ENCODE results near the gene PLEKHG4B.

The PLEKHG4B gene

DNA sequence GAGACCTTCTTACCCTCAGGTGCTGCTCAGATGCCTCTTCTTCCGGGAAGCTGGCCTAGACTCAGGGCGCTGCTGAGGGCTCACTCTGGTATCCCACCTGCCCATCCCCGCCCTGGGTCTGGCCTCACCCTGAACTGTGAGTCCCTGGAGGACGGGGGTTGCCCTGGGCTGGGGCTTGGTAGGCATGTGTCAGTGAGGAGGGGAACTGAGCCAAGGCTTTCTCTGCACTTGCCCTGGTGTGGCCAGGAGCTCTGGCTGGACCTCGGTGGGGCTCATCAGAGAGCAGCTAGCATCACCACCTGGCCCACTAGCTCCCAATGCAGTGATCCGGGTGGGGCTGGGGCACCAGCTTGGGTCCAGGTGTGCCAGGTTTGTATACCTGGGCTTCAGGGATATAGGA lies 15.6 kb downstream of the PLEKHG4B start:
- no peak overlapping the region for H3K27ac ChIP-seq (ENCODE audit: insufficient read depth, low read depth, low read length, poor library complexity, severe bottlenecking)
- H3K9me3 ChIP-seq (ENCODE audit: control insufficient read depth, low read length) = no peaks in the 10 kb centered on the region
- 96 to 97% methylated on average over 6 of the region's 6 CpGs for WGBS, 2 experiments

DNA sequence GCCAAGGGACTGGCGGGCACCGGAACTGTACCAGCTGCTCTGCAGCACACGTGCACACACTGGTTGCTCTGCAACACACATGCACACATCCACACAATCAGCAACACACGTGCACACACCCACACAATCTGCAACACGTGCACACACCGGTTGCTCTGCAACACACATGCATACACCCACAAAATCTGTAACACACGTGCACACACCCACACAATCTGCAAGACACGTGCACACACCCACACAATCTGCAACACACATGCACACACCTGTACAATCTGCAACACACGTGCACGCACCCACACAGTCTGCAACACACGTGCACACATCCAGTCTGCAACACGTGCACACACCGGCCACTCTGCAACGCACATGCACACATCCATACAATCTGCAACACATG lies 17.9 kb downstream of the PLEKHG4B start:
- Histone ChIP-seq H3K36me3 (ENCODE audit: control insufficient read depth, insufficient read depth, low read length) (peaks cover 38% of the 10 kb centered on the region), H3K9me3 (ENCODE audit: control insufficient read depth, low read length) (no peaks in the 10 kb centered on the region), H3K4me1 (ENCODE audit: control insufficient read depth, insufficient read depth, low read length) (peaks cover 25% of the 10 kb centered on the region), H3K4me3 (ENCODE audit: insufficient read depth, low read depth, low read length) (no peak overlapping the region), H3K27me3 (ENCODE audit: control insufficient read depth, insufficient read depth, low read length, poor library complexity, severe bottlenecking) (no peaks in the 10 kb centered on the region), H3K27ac (ENCODE audit: insufficient read depth, low read depth, low read length, poor library complexity, severe bottlenecking) (no peak overlapping the region)
- 95 to 96% methylated on average over 14 of the region's 14 CpGs for WGBS, 2 experiments

More for the DNA sequence above, 15.6 kb downstream of the PLEKHG4B start:
- Histone ChIP-seq H3K4me3 (ENCODE audit: insufficient read depth, low read depth, low read length) (no peak overlapping the region), H3K36me3 (ENCODE audit: control insufficient read depth, insufficient read depth, low read length) (peaks cover 24% of the 10 kb centered on the region), H3K27me3 (ENCODE audit: control insufficient read depth, insufficient read depth, low read length, poor library complexity, severe bottlenecking) (no peaks in the 10 kb centered on the region), H3K4me1 (ENCODE audit: control insufficient read depth, insufficient read depth, low read length) (peaks cover 26% of the 10 kb centered on the region)

GRCh38 chr5:110270-110888 lies 18.4 kb downstream of the PLEKHG4B start:
- Histone ChIP-seq H3K4me3 (ENCODE audit: insufficient read depth, low read depth, low read length) (no peak overlapping the region), H3K27me3 (ENCODE audit: control insufficient read depth, insufficient read depth, low read length, poor library complexity, severe bottlenecking) (no peaks in the 10 kb centered on the region), H3K27ac (ENCODE audit: insufficient read depth, low read depth, low read length, poor library complexity, severe bottlenecking) (no peak overlapping the region), H3K4me1 (ENCODE audit: control insufficient read depth, insufficient read depth, low read length) (peaks cover 19% of the 10 kb centered on the region), H3K36me3 (ENCODE audit: control insufficient read depth, insufficient read depth, low read length) (peaks cover 43% of the 10 kb centered on the region), H3K9me3 (ENCODE audit: control insufficient read depth, low read length) (no peaks in the 10 kb centered on the region)
- WGBS, 2 experiments = 93 to 95% methylated on average over 26 of the region's 26 CpGs

GRCh38 chr5:111171-111570 lies 19.2 kb downstream of the PLEKHG4B start:
- 96 to 98% methylated on average over 5 of the region's 5 CpGs for WGBS, 2 experiments
- peaks cover 51% of the 10 kb centered on the region for H3K36me3 ChIP-seq (ENCODE audit: control insufficient read depth, insufficient read depth, low read length)
- no peaks in the 10 kb centered on the region for H3K27me3 ChIP-seq (ENCODE audit: control insufficient read depth, insufficient read depth, low read length, poor library complexity, severe bottlenecking)
- no peak overlapping the region for H3K4me3 ChIP-seq (ENCODE audit: insufficient read depth, low read depth, low read length)
- no peaks in the 10 kb centered on the region for H3K9me3 ChIP-seq (ENCODE audit: control insufficient read depth, low read length)
- peaks cover 11% of the 10 kb centered on the region for H3K4me1 ChIP-seq (ENCODE audit: control insufficient read depth, insufficient read depth, low read length)
- H3K27ac ChIP-seq (ENCODE audit: insufficient read depth, low read depth, low read length, poor library complexity, severe bottlenecking) = no peak overlapping the region

- WGBS, 2 experiments = 88 to 96% methylated on average over 4 of the region's 5 CpGs
- Histone ChIP-seq H3K27me3 (ENCODE audit: control insufficient read depth, insufficient read depth, low read length, poor library complexity, severe bottlenecking) (no peaks in the 10 kb centered on the region), H3K4me1 (ENCODE audit: control insufficient read depth, insufficient read depth, low read length) (no peaks in the 10 kb centered on the region), H3K9me3 (ENCODE audit: control insufficient read depth, low read length) (peaks cover 11% of the 10 kb centered on the region), H3K36me3 (ENCODE audit: control insufficient read depth, insufficient read depth, low read length) (peaks cover 86% of the 10 kb centered on the region), H3K4me3 (ENCODE audit: insufficient read depth, low read depth, low read length) (no peak overlapping the region), H3K27ac (ENCODE audit: insufficient read depth, low read depth, low read length, poor library complexity, severe bottlenecking) (no peak overlapping the region)
Measured at GRCh38 chr5:119486-120097, 27.6 kb downstream of the PLEKHG4B start.

- Histone ChIP-seq H3K4me3 (ENCODE audit: insufficient read depth, low read depth, low read length) (no peak overlapping the region), H3K36me3 (ENCODE audit: control insufficient read depth, insufficient read depth, low read length) (peaks cover 75% of the 10 kb centered on the region), H3K27ac (ENCODE audit: insufficient read depth, low read depth, low read length, poor library complexity, severe bottlenecking) (no peak overlapping the region), H3K27me3 (ENCODE audit: control insufficient read depth, insufficient read depth, low read length, poor library complexity, severe bottlenecking) (no peaks in the 10 kb centered on the region), H3K9me3 (ENCODE audit: control insufficient read depth, low read length) (peaks cover 14% of the 10 kb centered on the region), H3K4me1 (ENCODE audit: control insufficient read depth, insufficient read depth, low read length) (no peaks in the 10 kb centered on the region)
- 93 to 96% methylated on average over 4 of the region's 4 CpGs for WGBS, 2 experiments
Measured at GRCh38 chr5:121432-121831, 29.5 kb downstream of the PLEKHG4B start.

- peaks cover 10% of the 10 kb centered on the region for H3K9me3 ChIP-seq (ENCODE audit: control insufficient read depth, low read length)
- H3K4me1 ChIP-seq (ENCODE audit: control insufficient read depth, insufficient read depth, low read length) = peaks cover 13% of the 10 kb centered on the region
- H3K27ac ChIP-seq (ENCODE audit: insufficient read depth, low read depth, low read length, poor library complexity, severe bottlenecking) = no peak overlapping the region
- no peaks in the 10 kb centered on the region for H3K27me3 ChIP-seq (ENCODE audit: control insufficient read depth, insufficient read depth, low read length, poor library complexity, severe bottlenecking)
- peaks cover 53% of the 10 kb centered on the region for H3K36me3 ChIP-seq (ENCODE audit: control insufficient read depth, insufficient read depth, low read length)
- WGBS, 2 experiments = 69 to 83% methylated on average over 1 of the region's 1 CpG
- H3K4me3 ChIP-seq (ENCODE audit: insufficient read depth, low read depth, low read length) = no peak overlapping the region
Measured at GRCh38 chr5:125815-126214, 33.8 kb downstream of the PLEKHG4B start.

GRCh38 chr5:126806-127205 lies 34.8 kb downstream of the PLEKHG4B start:
- H3K36me3 ChIP-seq (ENCODE audit: control insufficient read depth, insufficient read depth, low read length) = peaks cover 46% of the 10 kb centered on the region
- peaks cover 3% of the 10 kb centered on the region for H3K9me3 ChIP-seq (ENCODE audit: control insufficient read depth, low read length)
- 94 to 96% methylated on average over 6 to 7 of the region's 7 CpGs for WGBS, 2 experiments
- H3K27ac ChIP-seq (ENCODE audit: insufficient read depth, low read depth, low read length, poor library complexity, severe bottlenecking) = no peak overlapping the region
- no peaks in the 10 kb centered on the region for H3K27me3 ChIP-seq (ENCODE audit: control insufficient read depth, insufficient read depth, low read length, poor library complexity, severe bottlenecking)
- peaks cover 13% of the 10 kb centered on the region for H3K4me1 ChIP-seq (ENCODE audit: control insufficient read depth, insufficient read depth, low read length)
- H3K4me3 ChIP-seq (ENCODE audit: insufficient read depth, low read depth, low read length) = no peak overlapping the region

DNA sequence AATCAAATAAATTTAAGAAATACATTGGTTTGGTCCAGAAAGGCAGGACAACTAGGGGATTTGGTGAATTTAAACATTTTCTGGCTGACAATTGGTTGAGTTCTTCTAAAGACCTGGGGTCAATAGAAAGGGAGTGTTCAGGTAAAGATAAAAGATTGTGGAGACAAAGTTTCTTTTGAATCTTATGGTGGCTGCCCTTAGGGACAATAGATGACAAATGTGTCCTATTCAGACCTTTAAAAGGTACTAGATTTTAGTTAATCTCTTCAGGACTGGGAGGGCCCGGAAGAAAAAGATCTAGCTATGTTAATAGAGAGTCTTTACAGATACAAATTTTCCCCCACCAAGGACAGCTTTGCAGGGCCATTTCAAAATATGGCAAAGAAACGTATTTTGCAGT lies 35.9 kb downstream of the PLEKHG4B start:
- 94 to 100% methylated on average over 2 of the region's 2 CpGs for WGBS, 2 experiments

GRCh38 chr5:128446-128845 lies 36.5 kb downstream of the PLEKHG4B start:
- Histone ChIP-seq H3K4me3 (ENCODE audit: insufficient read depth, low read depth, low read length) (no peak overlapping the region), H3K36me3 (ENCODE audit: control insufficient read depth, insufficient read depth, low read length) (peaks cover 40% of the 10 kb centered on the region), H3K27ac (ENCODE audit: insufficient read depth, low read depth, low read length, poor library complexity, severe bottlenecking) (no peak overlapping the region), H3K4me1 (ENCODE audit: control insufficient read depth, insufficient read depth, low read length) (peaks cover 13% of the 10 kb centered on the region), H3K9me3 (ENCODE audit: control insufficient read depth, low read length) (peaks cover 3% of the 10 kb centered on the region), H3K27me3 (ENCODE audit: control insufficient read depth, insufficient read depth, low read length, poor library complexity, severe bottlenecking) (no peaks in the 10 kb centered on the region)
- WGBS, 2 experiments = 96 to 100% methylated on average over 2 of the region's 2 CpGs

More for the DNA sequence above, 35.9 kb downstream of the PLEKHG4B start:
- H3K9me3 ChIP-seq (ENCODE audit: control insufficient read depth, low read length) = peaks cover 3% of the 10 kb centered on the region
- no peak overlapping the region for H3K27ac ChIP-seq (ENCODE audit: insufficient read depth, low read depth, low read length, poor library complexity, severe bottlenecking)
- H3K27me3 ChIP-seq (ENCODE audit: control insufficient read depth, insufficient read depth, low read length, poor library complexity, severe bottlenecking) = no peaks in the 10 kb centered on the region
- H3K4me1 ChIP-seq (ENCODE audit: control insufficient read depth, insufficient read depth, low read length) = peaks cover 13% of the 10 kb centered on the region
- peaks cover 44% of the 10 kb centered on the region for H3K36me3 ChIP-seq (ENCODE audit: control insufficient read depth, insufficient read depth, low read length)
- H3K4me3 ChIP-seq (ENCODE audit: insufficient read depth, low read depth, low read length) = no peak overlapping the region

All from ectodermal cell (in vitro differentiated cells).